Choroid plexus epithelial cell (primary cell): ENCODE results near the gene LAMB3.

Source experiments
- DNase-seq: peaks from one replicate; pipeline ENCODE4 v3.0.0-alpha.2; 2010; ENCODE audit warnings: low read depth
- H3K4me3 ChIP-seq: 2 replicates; pipeline ENCODE4 v1.5.1; 2011; ENCODE audit warnings: low read depth, mild to moderate bottlenecking, control low read depth, low read length, moderate library complexity
- CTCF ChIP-seq: conservative IDR thresholded peaks from 2 replicates; pipeline ENCODE4 v1.5.1; 2011; ENCODE audit warnings: low read depth, mild to moderate bottlenecking, control low read depth, inconsistent platforms, low read length, moderate library complexity

The LAMB3 gene

GRCh38 chr1:209607102-209607794 is 45.0 kb downstream of the LAMB3 start:
- peak; percentile 32 for DNase-seq
- TF ChIP-seq CTCF: no peak
- no peak overlapping the region for H3K4me3 ChIP-seq

DNA sequence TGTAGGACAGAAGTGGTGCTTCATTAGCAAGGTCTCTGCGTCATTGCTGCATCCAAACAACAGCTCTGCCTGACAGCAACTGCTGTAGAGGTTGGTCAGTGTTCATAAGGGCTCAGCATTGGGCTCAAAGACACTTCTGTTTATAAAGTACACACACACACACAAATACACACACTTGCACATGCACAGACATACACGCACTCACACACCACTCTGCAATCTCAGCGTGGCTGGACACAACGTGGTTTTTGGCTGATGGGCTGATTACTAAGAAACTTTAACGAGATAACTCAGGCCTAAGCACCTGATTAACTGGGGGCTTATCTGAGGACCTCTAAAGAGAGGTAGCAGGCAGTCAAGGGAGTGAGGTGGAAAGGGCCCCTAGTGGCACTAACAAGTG is 48.3 kb downstream of the LAMB3 start:
- no peak for TF ChIP-seq CTCF
- no peak overlapping the region for H3K4me3 ChIP-seq
- DNase-seq: no peak

DNA sequence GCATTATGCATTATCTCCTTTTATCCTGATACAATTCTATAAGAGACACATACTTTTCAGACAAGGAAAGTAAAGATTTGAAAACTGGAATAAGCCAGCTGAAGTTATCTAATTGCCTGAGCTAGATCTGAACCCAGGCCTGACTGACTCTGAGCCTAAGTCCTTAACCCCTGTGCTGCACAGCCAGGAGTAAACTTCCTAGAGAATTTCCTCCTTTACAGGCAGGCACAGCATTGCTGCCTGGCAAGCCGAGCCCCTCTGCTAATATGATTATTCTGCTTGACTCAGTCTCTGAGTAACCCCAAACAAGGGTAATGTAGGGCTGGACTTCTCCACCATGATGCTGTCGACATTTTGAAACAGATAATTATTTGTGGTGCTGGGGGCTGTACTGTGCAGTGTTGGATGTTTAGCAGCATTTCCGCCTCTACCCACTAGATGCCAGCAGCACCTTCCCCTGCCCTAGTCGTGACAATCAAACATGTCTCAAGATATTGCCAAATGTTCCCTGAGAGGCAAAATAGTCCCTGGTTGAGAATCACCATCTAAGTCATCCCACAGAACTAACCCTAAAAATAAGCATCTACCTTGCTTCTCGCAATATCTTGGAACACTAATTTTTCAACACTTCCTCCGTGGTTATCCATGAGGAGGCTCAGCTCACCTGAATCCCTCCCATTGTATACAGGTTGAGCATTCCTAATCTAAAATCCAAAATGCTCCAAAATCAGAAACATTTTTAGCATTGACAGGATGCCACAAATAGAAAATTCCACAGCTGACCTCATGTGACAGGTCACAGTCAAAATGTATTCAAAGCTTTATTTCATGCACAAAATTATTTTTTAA is 50.2 kb downstream of the LAMB3 start:
- DNase-seq: peak; percentile 75
- TF ChIP-seq CTCF: peak; percentile 84
- H3K4me3 ChIP-seq: no peak overlapping the region

GRCh38 chr1:209600541-209600940 is 51.7 kb downstream of the LAMB3 start:
- H3K4me3 ChIP-seq: no peak overlapping the region
- no peak for DNase-seq
- TF ChIP-seq CTCF: no peak

DNA sequence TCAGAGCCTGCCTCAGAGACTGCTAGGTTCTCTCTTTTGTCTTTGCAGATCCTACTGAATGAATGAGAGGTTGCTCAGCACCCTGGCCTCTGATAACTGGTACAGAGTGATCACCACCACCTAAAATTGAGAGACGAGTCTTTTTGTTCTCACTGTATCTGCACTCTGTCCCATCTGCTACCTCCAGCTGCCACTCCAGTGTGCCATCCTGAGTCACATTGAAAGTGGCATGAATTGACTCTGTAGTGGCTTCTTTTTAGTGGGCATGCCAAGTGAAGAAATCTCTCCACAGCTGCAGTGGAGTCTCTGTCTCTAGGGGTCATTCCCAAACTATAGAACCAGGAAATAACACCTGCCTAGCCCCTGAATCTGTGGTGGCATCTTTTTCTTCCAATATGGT is 54.0 kb downstream of the LAMB3 start:
- no peak overlapping the region for H3K4me3 ChIP-seq
- TF ChIP-seq CTCF: no peak
- no peak for DNase-seq

DNA sequence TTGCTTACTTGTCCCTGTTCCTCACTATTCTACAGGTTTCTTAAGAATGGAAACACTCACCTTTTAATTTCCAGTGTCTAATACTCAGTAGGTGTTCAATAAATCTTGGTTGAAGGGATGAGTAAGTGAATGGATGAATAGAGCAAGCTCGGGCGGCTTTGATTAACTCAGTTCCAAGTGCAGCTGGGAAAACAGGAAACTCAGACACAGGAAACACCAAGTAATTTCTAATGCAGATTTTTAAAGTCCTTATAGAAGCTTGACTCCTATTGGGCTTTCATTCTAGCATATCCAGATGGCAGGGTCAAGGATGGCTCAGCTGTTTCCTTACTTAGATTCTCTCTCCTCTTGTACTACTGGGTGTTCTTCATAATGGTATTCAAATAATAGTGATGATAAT is 54.7 kb downstream of the LAMB3 start:
- DNase-seq: no peak
- no peak for TF ChIP-seq CTCF
- H3K4me3 ChIP-seq: no peak overlapping the region
